Transverse colon (tissue), 4 donors: Measurements from ENCODE around the gene TBX6.

Experiments
- EP300 ChIP-seq: sonication (generic); formaldehyde crosslinking; IDR thresholded peaks from one replicate; pipeline ENCODE4 v1.6.1; 2017; ENCODE audit warnings: antibody characterized with exemption, low read depth
- POLR2A ChIP-seq: fragments of 450-650 bp; IDR thresholded peaks from one replicate; pipeline ENCODE4 v1.6.1; 2016; ENCODE audit warnings: antibody characterized with exemption, mild to moderate bottlenecking, moderate library complexity
- POLR2AphosphoS5 ChIP-seq, 3 donors: sonication (generic); formaldehyde crosslinking; IDR thresholded peaks; one replicate each; pipeline ENCODE4 v1.6.1; 2016; ENCODE audit warnings: antibody characterized with exemption in 3 of 3
- TF ChIP-seq, protein P1 (sequence below), 5 experiments: fragments of 200-600 bp in 3 of 5; fragments of 450-650 bp in 2 of 5; sonication (generic) in 3 of 5; IDR thresholded peaks; 1 replicate in 2 of 5; 2 replicates in 3 of 5; pipeline ENCODE4 v1.5.1; 2016 to 2017; ENCODE audit warnings: antibody characterized with exemption in 5 of 5, inconsistent platforms in 3 of 5, mild to moderate bottlenecking in 2 of 5, moderate library complexity in 1 of 5

DNA sequence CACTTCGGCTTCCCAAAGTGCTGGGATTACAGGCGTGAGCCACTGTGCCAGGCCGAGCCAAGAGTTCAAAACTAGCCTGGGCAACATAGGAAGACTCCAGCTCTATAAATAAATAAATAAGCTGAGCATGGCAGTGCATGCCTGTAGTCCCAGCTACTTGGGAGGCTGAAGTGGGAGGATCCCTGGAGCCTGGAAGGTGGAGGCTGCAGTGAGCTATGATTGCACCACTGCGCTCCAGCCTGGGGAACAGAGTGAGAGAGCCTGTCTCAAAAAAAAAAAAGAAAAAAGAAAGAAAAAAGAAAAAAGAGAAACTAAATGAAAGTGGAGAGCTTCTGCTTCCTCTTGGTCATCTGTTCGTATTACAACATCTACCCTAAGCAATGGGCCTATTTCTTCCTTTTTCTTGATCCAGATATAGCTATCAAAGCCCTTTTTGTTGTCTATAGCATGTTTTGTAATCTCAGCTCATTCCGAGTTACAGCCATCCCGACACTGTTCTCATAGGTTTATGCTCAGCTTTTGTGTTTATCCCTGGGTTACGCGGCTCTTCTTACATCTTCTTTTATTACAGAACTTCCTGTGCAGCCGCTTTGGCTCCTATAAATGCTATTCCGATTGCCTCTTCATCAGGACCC, 45.4 kb upstream of the TBX6 start:
- TF ChIP-seq, protein P1, sequence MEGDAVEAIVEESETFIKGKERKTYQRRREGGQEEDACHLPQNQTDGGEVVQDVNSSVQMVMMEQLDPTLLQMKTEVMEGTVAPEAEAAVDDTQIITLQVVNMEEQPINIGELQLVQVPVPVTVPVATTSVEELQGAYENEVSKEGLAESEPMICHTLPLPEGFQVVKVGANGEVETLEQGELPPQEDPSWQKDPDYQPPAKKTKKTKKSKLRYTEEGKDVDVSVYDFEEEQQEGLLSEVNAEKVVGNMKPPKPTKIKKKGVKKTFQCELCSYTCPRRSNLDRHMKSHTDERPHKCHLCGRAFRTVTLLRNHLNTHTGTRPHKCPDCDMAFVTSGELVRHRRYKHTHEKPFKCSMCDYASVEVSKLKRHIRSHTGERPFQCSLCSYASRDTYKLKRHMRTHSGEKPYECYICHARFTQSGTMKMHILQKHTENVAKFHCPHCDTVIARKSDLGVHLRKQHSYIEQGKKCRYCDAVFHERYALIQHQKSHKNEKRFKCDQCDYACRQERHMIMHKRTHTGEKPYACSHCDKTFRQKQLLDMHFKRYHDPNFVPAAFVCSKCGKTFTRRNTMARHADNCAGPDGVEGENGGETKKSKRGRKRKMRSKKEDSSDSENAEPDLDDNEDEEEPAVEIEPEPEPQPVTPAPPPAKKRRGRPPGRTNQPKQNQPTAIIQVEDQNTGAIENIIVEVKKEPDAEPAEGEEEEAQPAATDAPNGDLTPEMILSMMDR (IDR thresholded peaks at IDR 0.05) = no peak
- TF ChIP-seq POLR2A (no peak), EP300 (no peak), POLR2AphosphoS5 (IDR thresholded peaks at IDR 0.05) (no peak)
